Left ventricle myocardium superior (tissue), 1 donor: ENCODE results near the gene PHYKPL. TPM values are rescaled to one million over a fixed set of nuclear protein-coding genes. Genes with fewer than 3 reads are reported as not detected.

ENCODE experiments used
- ATAC-seq: fragments of 200-7000 bp; cut with Tn5 transposase; one replicate; pipeline ENCODE4 v1.9.1; 2020; ENCODE audit warnings: mild to moderate bottlenecking, moderate library complexity
- DNase-seq: peaks from one replicate; pipeline ENCODE4 v3.0.0-alpha.2; 2020
- intact Hi-C: fragments of 100-400 bp; cut with micrococcal nuclease; formaldehyde crosslinking; loops from one replicate; pipeline ENCODE4 v1.11.0; 2022
- long read RNA-seq: library from polyadenylated mRNA; unstranded; transcript quantifications from one replicate; pipeline ENCODE4 v2.0.0, GENCODE V29; 2021
- total RNA-seq: library from RNA; stranded (reverse); fragmentation: NEBNext Ultra II Directional; extraction: Animal tissue kit (Norgen Biotek cat#: 25700); gene quantifications from one replicate; pipeline ENCODE4 v1.2.1, GENCODE V29; 2021
- donor health status: DM: no; HTN: yes; CAD: no; lungs with severe emphysema.

The PHYKPL gene
- 40.7 TPM for total RNA-seq
- long read RNA-seq, transcript PHYKPL-201 (13 exons, 2,038 nt), result major isoform, 42 of 92 reads
- long read RNA-seq, partial matches to known transcripts, result 7 of 92 reads
- long read RNA-seq, other reads (novel, unspliced or antisense), result 43 of 92 reads

- DNase-seq (peak; percentile 86), ATAC-seq (peak; percentile 79)
- intact Hi-C loops, result no loop called here
Observed at GRCh38 chr5:178232124-178232919, at the start of gene PHYKPL. Gene PHYKPL (minus strand): TSS chr5:178232802. CDS start chr5:178232550, 252 bp downstream.

- DNase-seq (no peak), ATAC-seq (no peak)
- intact Hi-C loops, result loop anchor here (5.0 kb wide), 1 partner anchor 270 kb away; no protein-coding TSS in a partner anchor
Observed at GRCh38 chr5:178282391-178282790, 49.8 kb upstream of the PHYKPL start.

GRCh38 chr5:178281331-178281730 lies 48.7 kb upstream of the PHYKPL start:
- intact Hi-C loops, result loop anchor here (5.0 kb wide), 1 partner anchor 271 kb away; no protein-coding TSS in a partner anchor
- DNase-seq (no peak), ATAC-seq (no peak)

GRCh38 chr5:178280631-178281030 lies 48.0 kb upstream of the PHYKPL start:
- intact Hi-C loops, result loop anchor here (5.0 kb wide), 1 partner anchor 272 kb away; no protein-coding TSS in a partner anchor
- no peak for ATAC-seq
- no peak for DNase-seq

- DNase-seq (peak; percentile 95), ATAC-seq (peak; percentile 91)
- intact Hi-C loops, result loop anchor here (5.0 kb wide), 1 partner anchor 272 kb away; no protein-coding TSS in a partner anchor
Observed at GRCh38 chr5:178279723-178280438, 47.3 kb upstream of the PHYKPL start.

- DNase-seq, result no peak
- intact Hi-C loops, result no loop called here
- no peak for ATAC-seq
Observed at GRCh38 chr5:178279026-178279722, 46.6 kb upstream of the PHYKPL start.

- intact Hi-C loops, result no loop called here
- DNase-seq (no peak), ATAC-seq (no peak)
Observed at GRCh38 chr5:178278358-178279023, 45.9 kb upstream of the PHYKPL start.

GRCh38 chr5:178277866-178278265 lies 45.3 kb upstream of the PHYKPL start:
- intact Hi-C loops, result no loop called here
- DNase-seq (no peak), ATAC-seq (peak; percentile 4)

GRCh38 chr5:178277346-178277745 lies 44.7 kb upstream of the PHYKPL start:
- DNase-seq (no peak), ATAC-seq (no peak)
- intact Hi-C loops, result no loop called here

GRCh38 chr5:178274781-178275537 lies 42.4 kb upstream of the PHYKPL start:
- ATAC-seq, result no peak
- no peak for DNase-seq
- intact Hi-C loops, result no loop called here

- no peak for DNase-seq
- intact Hi-C loops, result no loop called here
- peak; percentile 22 for ATAC-seq
Observed at GRCh38 chr5:178273665-178274541, 41.3 kb upstream of the PHYKPL start.

GRCh38 chr5:178273041-178273440 lies 40.4 kb upstream of the PHYKPL start:
- DNase-seq (no peak), ATAC-seq (no peak)
- intact Hi-C loops, result no loop called here

GRCh38 chr5:178272591-178272990 lies 40.0 kb upstream of the PHYKPL start:
- ATAC-seq (no peak), DNase-seq (no peak)

GRCh38 chr5:178271726-178272479 lies 39.3 kb upstream of the PHYKPL start:
- ATAC-seq (no peak), DNase-seq (no peak)
- intact Hi-C loops, result no loop called here

More at GRCh38 chr5:178272591-178272990, 40.0 kb upstream of the PHYKPL start:
- intact Hi-C loops, result no loop called here

GRCh38 chr5:178271231-178271630 lies 38.6 kb upstream of the PHYKPL start:
- intact Hi-C loops, result no loop called here
- ATAC-seq (no peak), DNase-seq (no peak)

GRCh38 chr5:178269499-178269898 lies 36.9 kb upstream of the PHYKPL start:
- ATAC-seq, result no peak
- intact Hi-C loops, result no loop called here
- no peak for DNase-seq

GRCh38 chr5:178267876-178268275 lies 35.3 kb upstream of the PHYKPL start:
- DNase-seq (no peak), ATAC-seq (no peak)
- intact Hi-C loops, result no loop called here
